Frontal cortex (tissue), 4 donors: ENCODE results near the gene OCA2. TPM values are rescaled to one million over a fixed set of nuclear protein-coding genes. Genes with fewer than 3 reads are reported as not detected.

ENCODE experiments used
- DNase-seq, 2 donors: peaks; one replicate each; pipeline ENCODE4 v3.0.0; 2012; ENCODE audit warnings: low spot score in 2 of 2
- FAIRE-seq: peaks from 2 replicates; lab custom pipeline; 2012; peaks lifted over from hg19 to GRCh38; lab: Jason Lieb, UNC
- total RNA-seq: library from RNA; depleted of rRNA; stranded (reverse); fragments of >200 nt; gene quantifications from one replicate; pipeline ENCODE4 v1.2.3, GENCODE V29; 2014
- donor health status: control.
- donor health status: control.
- donor health status: control.

Gene OCA2
- total RNA-seq, 1 donor from 2014 or later: 4.5 TPM

- no peak for FAIRE-seq
- no peak for DNase-seq
Observed at GRCh38 chr15:28086175-28086703, 12.9 kb downstream of the OCA2 start.

GRCh38 chr15:28085489-28086174, 13.5 kb downstream of the OCA2 start:
- FAIRE-seq (no peak), DNase-seq (no peak)

- FAIRE-seq (no peak), DNase-seq (no peak)
Observed at GRCh38 chr15:28084547-28084946, 14.6 kb downstream of the OCA2 start.

- FAIRE-seq (no peak), DNase-seq (no peak)
Observed at GRCh38 chr15:28082891-28083684, 16.0 kb downstream of the OCA2 start.

GRCh38 chr15:28081594-28081993, 17.5 kb downstream of the OCA2 start:
- DNase-seq (no peak), FAIRE-seq (no peak)

GRCh38 chr15:28080386-28080785, 18.7 kb downstream of the OCA2 start:
- FAIRE-seq (no peak), DNase-seq (no peak)

- no peak for FAIRE-seq
- no peak for DNase-seq
Observed at GRCh38 chr15:28079313-28079969, 19.7 kb downstream of the OCA2 start.

- FAIRE-seq (no peak), DNase-seq (no peak)
Observed at GRCh38 chr15:28078191-28078719, 20.9 kb downstream of the OCA2 start.

- FAIRE-seq (no peak), DNase-seq (no peak)
Observed at GRCh38 chr15:28075573-28075972, 23.5 kb downstream of the OCA2 start.

GRCh38 chr15:28068930-28069329, 30.2 kb downstream of the OCA2 start:
- DNase-seq: no peak
- FAIRE-seq: no peak

GRCh38 chr15:28066231-28066630, 32.9 kb downstream of the OCA2 start:
- DNase-seq (no peak), FAIRE-seq (no peak)

- DNase-seq (no peak), FAIRE-seq (no peak)
Observed at GRCh38 chr15:28060005-28060404, 39.1 kb downstream of the OCA2 start.

GRCh38 chr15:28058082-28058481, 41.0 kb downstream of the OCA2 start:
- no peak for DNase-seq
- no peak for FAIRE-seq

GRCh38 chr15:28051955-28052633, 47.0 kb downstream of the OCA2 start:
- DNase-seq (no peak), FAIRE-seq (no peak)

- no peak for FAIRE-seq
- DNase-seq: no peak
Observed at GRCh38 chr15:28049581-28049980, 49.5 kb downstream of the OCA2 start.

GRCh38 chr15:28047277-28047676, 51.8 kb downstream of the OCA2 start:
- FAIRE-seq (no peak), DNase-seq (no peak)

- FAIRE-seq (no peak), DNase-seq (no peak)
Observed at GRCh38 chr15:28044121-28044672, 54.9 kb downstream of the OCA2 start.

GRCh38 chr15:28043691-28044091, 55.4 kb downstream of the OCA2 start:
- no peak for FAIRE-seq
- no peak for DNase-seq

- DNase-seq (no peak), FAIRE-seq (no peak)
Observed at GRCh38 chr15:28037969-28038590, 61.0 kb downstream of the OCA2 start.
